K562 (cell line): ENCODE measurements around the gene CNTN4. TPM values are rescaled to one million over a fixed set of nuclear protein-coding genes. Genes with fewer than 3 reads are reported as not detected.

Source experiments
- ATAC-seq: fragments of 200-7000 bp; cut with Tn5 transposase; 3 replicates; pipeline ENCODE4 v1.9.1; 2020; ENCODE audit warnings: moderate library complexity
- BruUV-seq: library from RNA; stranded (reverse); fragments of 400-500 nt; replicated peaks from 2 replicates; lab custom pipeline; 2021; lab: Mats Ljungman, UMichigan
- CTCF ChIA-PET: fragments of 300-600 bp; formaldehyde crosslinking; extraction: SDS; loops from one replicate; lab custom pipeline; 2021; ENCODE audit warnings: low intra/inter-chr PET ratio; lab: Yijun Ruan, JAX
- POLR2A ChIA-PET: fragments of 300-600, 350-650 bp; sonication (Branson Sonifier 250); formaldehyde crosslinking; extraction: SDS; loops from one replicate; lab custom pipeline; 2021; ENCODE audit warnings: antibody characterized with exemption, inconsistent platforms; lab: Yijun Ruan, JAX
- DNase-seq, 4 experiments: peaks; one replicate each; pipeline versions ENCODE4 v3.0.0 to v3.0.0-alpha.2; 2011 to 2018; ENCODE audit warnings: low spot score in 3 of 4, mixed read lengths in 3 of 4; ENCODE audit errors: extremely low read depth in 1 of 4
- FAIRE-seq: peaks from 2 replicates; lab custom pipeline; 2011; peaks lifted over from hg19 to GRCh38; lab: Jason Lieb, UNC
- H2AFZ ChIP-seq: 2 replicates; pipeline ENCODE4 v1.6.0; 2011; ENCODE audit warnings: low read depth, low read length, control low read depth, inconsistent platforms
- H3K27ac ChIP-seq: fragments of 200-600 bp; 3 replicates; pipeline ENCODE4 v1.8.0; 2011; ENCODE audit warnings: low read depth, mild to moderate bottlenecking, control low read depth, inconsistent platforms, low read length, moderate library complexity, mixed read lengths; ENCODE audit errors: extremely low read depth
- H3K27me3 ChIP-seq, 2 experiments: fragments of 300-600 bp in 1 of 2; 2 replicates in 1 of 2; 3 replicates in 1 of 2; pipeline versions ENCODE4 v1.6.0 to v1.8.0; 2011; ENCODE audit warnings: inconsistent platforms in 2 of 2, low read length in 2 of 2, mild to moderate bottlenecking in 1 of 2, mixed read lengths in 1 of 2, moderate library complexity in 1 of 2; ENCODE audit not compliant: control insufficient read depth in 2 of 2, insufficient read depth in 2 of 2
- H3K36me3 ChIP-seq: fragments of 300-600 bp; 3 replicates; pipeline ENCODE4 v1.8.0; 2011; ENCODE audit warnings: mild to moderate bottlenecking, low read length, inconsistent platforms; ENCODE audit not compliant: control insufficient read depth, insufficient read depth
- H3K4me1 ChIP-seq, 2 experiments: fragments of 200-600 bp in 1 of 2; replicated peaks in 1 of 2; 2 replicates in 1 of 2; 3 replicates in 1 of 2; pipeline versions ENCODE4 v1.5.1 to v1.8.0; 2011; ENCODE audit warnings: inconsistent platforms in 2 of 2, low read length in 2 of 2, mild to moderate bottlenecking in 1 of 2, mixed read lengths in 1 of 2, moderate library complexity in 1 of 2; ENCODE audit not compliant: control insufficient read depth in 2 of 2, insufficient read depth in 2 of 2
- H3K4me2 ChIP-seq: 2 replicates; pipeline ENCODE4 v1.6.1; 2011; ENCODE audit warnings: low read length, control low read depth, inconsistent platforms, mixed read lengths; ENCODE audit not compliant: insufficient read depth
- H3K4me3 ChIP-seq: fragments of 200-600 bp; sonication (generic), shearing (Covaris generic); 2 replicates; pipeline ENCODE4 v1.5.1; 2016; ENCODE audit warnings: control low read depth, inconsistent platforms
- H3K79me2 ChIP-seq: fragments of 200-600 bp; 3 replicates; pipeline ENCODE4 v1.8.0; 2011; ENCODE audit warnings: low read length, inconsistent platforms; ENCODE audit not compliant: control insufficient read depth, insufficient read depth
- H3K9ac ChIP-seq, 2 experiments: 2 replicates each; pipeline versions ENCODE4 v1.6.0 to v1.6.1; 2011; ENCODE audit warnings: low read depth in 2 of 2, low read length in 2 of 2, control low read depth in 1 of 2, inconsistent platforms in 1 of 2, mild to moderate bottlenecking in 1 of 2, mixed read lengths in 1 of 2; ENCODE audit not compliant: insufficient read depth in 1 of 2
- H3K9me1 ChIP-seq: one replicate; pipeline ENCODE4 v1.6.0; 2011; ENCODE audit warnings: inconsistent platforms, mild to moderate bottlenecking, low read length, moderate library complexity; ENCODE audit not compliant: control insufficient read depth, insufficient read depth
- H3K9me3 ChIP-seq: replicated peaks from 2 replicates; pipeline ENCODE4 v1.5.1; 2011; ENCODE audit warnings: low read depth, low read length, inconsistent platforms; ENCODE audit not compliant: control insufficient read depth, insufficient read depth
- H4K20me1 ChIP-seq: replicated peaks from 2 replicates; pipeline ENCODE4 v1.6.1; 2011; ENCODE audit warnings: low read length, inconsistent platforms, mixed read lengths; ENCODE audit not compliant: control insufficient read depth, insufficient read depth
- ATF7 ChIP-seq: fragments of 450-650 bp; IDR thresholded peaks from 2 replicates; pipeline ENCODE4 v1.7.1; 2014; ENCODE audit warnings: mild to moderate bottlenecking, moderate library complexity
- DDX20 ChIP-seq: fragments of 450-650 bp; IDR thresholded peaks from 2 replicates; pipeline ENCODE4 v1.6.1; 2016; ENCODE audit warnings: missing genetic modification characterization, low read depth, mild to moderate bottlenecking, missing compliant biosample characterization, moderate library complexity
- EZH2 ChIP-seq: IDR thresholded peaks from 2 replicates; pipeline ENCODE4 v1.6.1; 2012; ENCODE audit warnings: low read depth, mild to moderate bottlenecking, inconsistent platforms, low read length, borderline replicate concordance
- FOXM1 ChIP-seq, 2 experiments: fragments of 450-650 bp in 1 of 2; sonication (generic) in 1 of 2; formaldehyde crosslinking in 1 of 2; IDR thresholded peaks; 2 replicates each; pipeline versions ENCODE4 v1.6.1 to v1.9.0; 2017 to 2022; ENCODE audit warnings: low read depth in 2 of 2, mild to moderate bottlenecking in 2 of 2, missing genetic modification reagents in 1 of 2, moderate library complexity in 1 of 2
- PHF21A ChIP-seq: fragments of 450-650 bp; IDR thresholded peaks from 2 replicates; pipeline ENCODE4 v1.6.1; 2017; ENCODE audit warnings: low read depth, borderline replicate concordance
- SAFB2 ChIP-seq: fragments of 200-400 bp; formaldehyde crosslinking; IDR thresholded peaks from 2 replicates; pipeline ENCODE4 v1.6.1; 2018; ENCODE audit warnings: borderline replicate concordance, low read length, low read depth, moderate library complexity; ENCODE audit not compliant: severe bottlenecking
- SMAD2 ChIP-seq: fragments of 150-350 bp; IDR thresholded peaks from 2 replicates; pipeline ENCODE4 v1.6.1; 2014; ENCODE audit warnings: low read depth, mild to moderate bottlenecking, low read length
- SP1 ChIP-seq: sonication (generic); formaldehyde crosslinking; IDR thresholded peaks from 2 replicates; pipeline ENCODE4 v1.8.1; 2022; ENCODE audit warnings: mild to moderate bottlenecking, missing genetic modification reagents
- TAF9B ChIP-seq: fragments of 450-650 bp; IDR thresholded peaks from 2 replicates; pipeline ENCODE4 v1.6.1; 2018; ENCODE audit warnings: mild to moderate bottlenecking; ENCODE audit not compliant: partially characterized antibody
- ZC3H8 ChIP-seq: fragments of 450-650 bp; IDR thresholded peaks from 2 replicates; pipeline ENCODE4 v1.6.1; 2017
- ZNF121 ChIP-seq: sonication (generic); formaldehyde crosslinking; conservative IDR thresholded peaks from 2 replicates; pipeline ENCODE4 v1.8.0; 2022; ENCODE audit warnings: missing genetic modification reagents
- ZNF134 ChIP-seq: fragments of 250-450 bp; sonication (Bioruptor Pico); conservative IDR thresholded peaks from 2 replicates; pipeline ENCODE4 v1.4.0; 2020
- ZNF140 ChIP-seq: fragments of 250-450 bp; sonication (Bioruptor Pico); IDR thresholded peaks from 2 replicates; pipeline ENCODE4 v1.8.0; 2021; ENCODE audit warnings: moderate library complexity, mild to moderate bottlenecking, inconsistent platforms
- ZNF551 ChIP-seq: fragments of 250-450 bp; sonication (Bioruptor Pico); IDR thresholded peaks from 2 replicates; pipeline ENCODE4 v1.5.0; 2021; ENCODE audit warnings: mild to moderate bottlenecking, moderate library complexity
- ZNF79 ChIP-seq: fragments of 250-450 bp; sonication (Bioruptor Pico); IDR thresholded peaks from 2 replicates; pipeline ENCODE4 v1.4.0; 2020; ENCODE audit warnings: low read depth, mild to moderate bottlenecking, moderate library complexity
- WGBS: fragments of 100-300 bp; shearing (Covaris generic); methylation state at CpG from one replicate; pipeline ENCODE4 v1.1.6; 2016; ENCODE audit warnings: low coverage, mixed read lengths; ENCODE audit not compliant: insufficient coverage; ENCODE audit errors: missing lambda C conversion rate; 5-methylcytosine and 5-hydroxymethylcytosine counted together
- in situ Hi-C: fragments of 300-500 bp; cut with MboI; formaldehyde crosslinking; loops from 4 replicates; pipeline ENCODE4 v1.15.0; 2018; ENCODE audit warnings: inconsistent platforms, mixed read lengths
- intact Hi-C: fragments of 100-400 bp; cut with micrococcal nuclease; formaldehyde crosslinking; loops from 2 replicates; pipeline ENCODE4 v1.14.2; 2022
- polyA plus RNA-seq, 8 experiments: library from polyadenylated mRNA; depleted of rRNA in 4 of 8; stranded (reverse) in 5 of 8; unstranded in 3 of 8; fragments of >200 nt; fragmentation: Nextera tagmentation in 2 of 8; fragmentation: Illumina TruSeq in 1 of 8; extraction: Ambion mirVana in 2 of 8; extraction: Trizol in 1 of 8; gene quantifications; 2 replicates each; pipeline versions ENCODE4 v1.2.1 to v1.2.3, GENCODE V29; 2011 to 2014; ENCODE audit warnings: inconsistent platforms in 1 of 8, missing spikeins in 1 of 8
- total RNA-seq, 7 experiments: library from RNA; depleted of rRNA in 6 of 7; stranded (reverse); fragments of >200 nt in 6 of 7; fragmentation: Illumina TruSeq in 2 of 7; extraction: Trizol in 2 of 7; gene quantifications; 2 replicates each; pipeline versions ENCODE4 v1.2.1 to v1.2.3, GENCODE V29; 2011 to 2021; ENCODE audit warnings: low replicate concordance in 1 of 7
- TF ChIP-seq, protein P1 (sequence below): fragments of 250-450 bp; sonication (Bioruptor Pico); IDR thresholded peaks from 2 replicates; pipeline ENCODE4 v1.8.0; 2022; ENCODE audit warnings: inconsistent platforms, mild to moderate bottlenecking, moderate library complexity, borderline replicate concordance
- TF ChIP-seq, protein P2 (sequence below): sonication (generic); formaldehyde crosslinking; IDR thresholded peaks from 2 replicates; pipeline ENCODE4 v1.8.0; 2022; ENCODE audit warnings: mild to moderate bottlenecking, missing genetic modification reagents, borderline replicate concordance
- TF ChIP-seq, protein P3 (sequence below): fragments of 250-450 bp; sonication (Bioruptor Pico); IDR thresholded peaks from 2 replicates; pipeline ENCODE4 v1.8.0; 2021; ENCODE audit warnings: mild to moderate bottlenecking, moderate library complexity
- TF ChIP-seq, protein P4 (sequence below): sonication (generic); formaldehyde crosslinking; IDR thresholded peaks from 2 replicates; pipeline ENCODE4 v1.8.0; 2022; ENCODE audit warnings: mild to moderate bottlenecking, missing genetic modification reagents

Gene CNTN4
- total and polyA plus RNA-seq, 9 of the 15 experiments (the other 6 are each of a cell fraction or from before 2014, with no cell fraction given) = not detected

DNA sequence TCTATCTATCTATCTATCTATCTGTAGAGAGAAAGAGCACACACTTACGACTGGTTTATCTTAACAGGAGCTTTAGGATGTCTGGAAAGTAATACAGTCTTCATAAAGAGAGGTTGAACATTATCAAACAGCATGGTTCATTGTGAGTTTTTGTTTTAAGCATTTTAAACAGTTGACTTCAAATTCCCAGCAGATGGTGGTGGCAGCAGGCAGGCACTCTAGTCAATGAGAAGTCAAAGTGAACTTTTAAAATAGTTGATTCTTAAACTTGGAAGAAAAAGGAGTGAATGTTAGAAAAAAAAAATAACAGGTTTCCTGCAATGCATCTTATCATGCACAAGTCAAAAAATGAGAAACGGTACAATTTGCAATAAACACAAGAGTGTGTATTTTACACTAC, 578.8 kb downstream of the CNTN4 start:
- POLR2A ChIA-PET = interaction anchor here (1.7 kb wide), 1 partner anchor 11 kb away, joined by 5 read pairs; no protein-coding TSS in a partner anchor
- intact Hi-C loops = no loop called here
- Histone ChIP-seq H2AFZ (no peak overlapping the region), H3K4me2 (no peak overlapping the region), H3K9ac (no peak overlapping the region), H4K20me1 (no peaks in the 10 kb centered on the region), H3K36me3 (no peaks in the 10 kb centered on the region), H3K79me2 (no peaks in the 10 kb centered on the region), H3K9me1 (no peaks in the 10 kb centered on the region), H3K4me3 (no peak overlapping the region), H3K4me1 (no peaks in the 10 kb centered on the region), H3K9me3 (no peaks in the 10 kb centered on the region), H3K27ac (no peak overlapping the region), H3K27me3 (no peaks in the 10 kb centered on the region)
- CTCF ChIA-PET = no interaction called here
- ATAC-seq (no peak), DNase-seq (no peak), FAIRE-seq (no peak)
- in situ Hi-C loops = no loop called here
- 3% methylated on average over 2 of the region's 2 CpGs for WGBS
- no TSS peak for BruUV-seq
- no peak for TF ChIP-seq ZNF79 (CRISPR knock-in tag)
- TF ChIP-seq EZH2 = no peak
- no peak for TF ChIP-seq ZNF551
- TF ChIP-seq SMAD2 = no peak
- no peak for TF ChIP-seq PHF21A
- no peak for TF ChIP-seq ATF7
- TF ChIP-seq, protein P1, sequence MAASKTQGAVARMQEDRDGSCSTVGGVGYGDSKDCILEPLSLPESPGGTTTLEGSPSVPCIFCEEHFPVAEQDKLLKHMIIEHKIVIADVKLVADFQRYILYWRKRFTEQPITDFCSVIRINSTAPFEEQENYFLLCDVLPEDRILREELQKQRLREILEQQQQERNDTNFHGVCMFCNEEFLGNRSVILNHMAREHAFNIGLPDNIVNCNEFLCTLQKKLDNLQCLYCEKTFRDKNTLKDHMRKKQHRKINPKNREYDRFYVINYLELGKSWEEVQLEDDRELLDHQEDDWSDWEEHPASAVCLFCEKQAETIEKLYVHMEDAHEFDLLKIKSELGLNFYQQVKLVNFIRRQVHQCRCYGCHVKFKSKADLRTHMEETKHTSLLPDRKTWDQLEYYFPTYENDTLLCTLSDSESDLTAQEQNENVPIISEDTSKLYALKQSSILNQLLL = no peak
- TF ChIP-seq ZNF140 = no peak
- no peak for TF ChIP-seq SP1
- TF ChIP-seq, protein P2, sequence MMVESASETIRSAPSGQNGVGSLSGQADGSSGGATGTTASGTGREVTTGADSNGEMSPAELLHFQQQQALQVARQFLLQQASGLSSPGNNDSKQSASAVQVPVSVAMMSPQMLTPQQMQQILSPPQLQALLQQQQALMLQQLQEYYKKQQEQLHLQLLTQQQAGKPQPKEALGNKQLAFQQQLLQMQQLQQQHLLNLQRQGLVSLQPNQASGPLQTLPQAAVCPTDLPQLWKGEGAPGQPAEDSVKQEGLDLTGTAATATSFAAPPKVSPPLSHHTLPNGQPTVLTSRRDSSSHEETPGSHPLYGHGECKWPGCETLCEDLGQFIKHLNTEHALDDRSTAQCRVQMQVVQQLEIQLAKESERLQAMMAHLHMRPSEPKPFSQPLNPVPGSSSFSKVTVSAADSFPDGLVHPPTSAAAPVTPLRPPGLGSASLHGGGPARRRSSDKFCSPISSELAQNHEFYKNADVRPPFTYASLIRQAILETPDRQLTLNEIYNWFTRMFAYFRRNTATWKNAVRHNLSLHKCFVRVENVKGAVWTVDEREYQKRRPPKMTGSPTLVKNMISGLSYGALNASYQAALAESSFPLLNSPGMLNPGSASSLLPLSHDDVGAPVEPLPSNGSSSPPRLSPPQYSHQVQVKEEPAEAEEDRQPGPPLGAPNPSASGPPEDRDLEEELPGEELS = no peak
- TF ChIP-seq DDX20 (tag) = no peak
- no peak for TF ChIP-seq ZNF134 (CRISPR knock-in tag)
- TF ChIP-seq ZC3H8 = no peak
- TF ChIP-seq SAFB2 = no peak
- TF ChIP-seq, protein P3, sequence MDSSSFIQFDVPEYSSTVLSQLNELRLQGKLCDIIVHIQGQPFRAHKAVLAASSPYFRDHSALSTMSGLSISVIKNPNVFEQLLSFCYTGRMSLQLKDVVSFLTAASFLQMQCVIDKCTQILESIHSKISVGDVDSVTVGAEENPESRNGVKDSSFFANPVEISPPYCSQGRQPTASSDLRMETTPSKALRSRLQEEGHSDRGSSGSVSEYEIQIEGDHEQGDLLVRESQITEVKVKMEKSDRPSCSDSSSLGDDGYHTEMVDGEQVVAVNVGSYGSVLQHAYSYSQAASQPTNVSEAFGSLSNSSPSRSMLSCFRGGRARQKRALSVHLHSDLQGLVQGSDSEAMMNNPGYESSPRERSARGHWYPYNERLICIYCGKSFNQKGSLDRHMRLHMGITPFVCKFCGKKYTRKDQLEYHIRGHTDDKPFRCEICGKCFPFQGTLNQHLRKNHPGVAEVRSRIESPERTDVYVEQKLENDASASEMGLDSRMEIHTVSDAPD (CRISPR knock-in tag) = no peak
- no peak for TF ChIP-seq TAF9B
- TF ChIP-seq FOXM1 (IDR thresholded peaks at IDR 0.05; ENCODE audit: low read depth) = no peak
- TF ChIP-seq FOXM1 (CRISPR knock-in tag; IDR thresholded peaks at IDR 0.05; ENCODE audit: low read depth) = no peak
- no peak for TF ChIP-seq ZNF121 (CRISPR knock-in tag)
- TF ChIP-seq, protein P4, sequence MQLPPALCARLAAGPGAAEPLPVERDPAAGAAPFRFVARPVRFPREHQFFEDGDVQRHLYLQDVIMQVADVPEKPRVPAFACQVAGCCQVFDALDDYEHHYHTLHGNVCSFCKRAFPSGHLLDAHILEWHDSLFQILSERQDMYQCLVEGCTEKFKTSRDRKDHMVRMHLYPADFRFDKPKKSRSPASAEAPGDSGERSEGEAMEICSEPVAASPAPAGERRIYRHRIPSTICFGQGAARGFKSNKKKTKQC = no peak
